K562 (cell line): ENCODE measurements around the gene VILL. TPM values are rescaled to one million over a fixed set of nuclear protein-coding genes. Genes with fewer than 3 reads are reported as not detected.
A peak's percentile ranks its signal among the peaks of the same experiment; 100 is the strongest.

ENCODE experiments used
- ETV5 ChIP-seq: sonication (generic); formaldehyde crosslinking; IDR thresholded peaks from 2 replicates; pipeline ENCODE4 v1.4.0; 2020; ENCODE audit warnings: low read depth, mild to moderate bottlenecking, missing genetic modification reagents
- FOXK1 ChIP-seq: sonication (generic); formaldehyde crosslinking; IDR thresholded peaks from 2 replicates; pipeline ENCODE4 v1.8.0; 2022; ENCODE audit warnings: missing genetic modification reagents, mild to moderate bottlenecking, borderline replicate concordance
- JUN ChIP-seq, 2 experiments: sonication (generic) in 1 of 2; formaldehyde crosslinking in 1 of 2; IDR thresholded peaks; 2 replicates each; pipeline versions ENCODE4 v1.6.1 to v1.8.0; 2012 to 2022; ENCODE audit warnings: borderline replicate concordance in 2 of 2, mild to moderate bottlenecking in 2 of 2, improper control_type of control experiment in 1 of 2, low read depth in 1 of 2, low read length in 1 of 2, missing genetic modification reagents in 1 of 2
- RBM39 ChIP-seq: fragments of 200-400 bp; formaldehyde crosslinking; optimal IDR thresholded peaks from 2 replicates; pipeline ENCODE3; 2018; ENCODE audit warnings: low read depth, low read length
- SMAD4 ChIP-seq: fragments of 250-450 bp; sonication (Bioruptor Pico); conservative IDR thresholded peaks from 2 replicates; pipeline ENCODE4 v1.8.0; 2021; ENCODE audit warnings: inconsistent platforms, mild to moderate bottlenecking, moderate library complexity
- SMARCB1 ChIP-seq: IDR thresholded peaks from 2 replicates; pipeline ENCODE4 v1.6.1; 2011; ENCODE audit warnings: improper control_type of control experiment, low read depth; ENCODE audit not compliant: insufficient read length
- SNRNP70 ChIP-seq: fragments of 200-400 bp; formaldehyde crosslinking; optimal IDR thresholded peaks from 2 replicates; pipeline ENCODE3; 2017; ENCODE audit warnings: low read depth, low read length
- TBL1XR1 ChIP-seq, 2 experiments: IDR thresholded peaks; 2 replicates each; pipeline ENCODE4 v1.6.1; 2012; ENCODE audit warnings: improper control_type of control experiment in 2 of 2, low read length in 2 of 2, mild to moderate bottlenecking in 1 of 2
- ZEB2 ChIP-seq: fragments of 450-650 bp; IDR thresholded peaks from 2 replicates; pipeline ENCODE4 v1.6.1; 2016
- ZNF133 ChIP-seq: fragments of 250-450 bp; sonication (Bioruptor Pico); IDR thresholded peaks from 2 replicates; pipeline ENCODE4 v1.4.0; 2020; ENCODE audit warnings: mild to moderate bottlenecking
- ZNF239 ChIP-seq: fragments of 250-450 bp; sonication (Bioruptor Pico); IDR thresholded peaks from 2 replicates; pipeline ENCODE4 v1.4.0; 2020; ENCODE audit warnings: mild to moderate bottlenecking
- ZNF263 ChIP-seq: sonication (generic); formaldehyde crosslinking; IDR thresholded peaks from 2 replicates; pipeline ENCODE4 v1.8.0; 2022; ENCODE audit warnings: mild to moderate bottlenecking, missing genetic modification reagents, borderline replicate concordance
- polyA plus RNA-seq, 8 experiments: library from polyadenylated mRNA; depleted of rRNA in 4 of 8; stranded (reverse) in 5 of 8; unstranded in 3 of 8; fragments of >200 nt; fragmentation: Nextera tagmentation in 2 of 8; fragmentation: Illumina TruSeq in 1 of 8; extraction: Ambion mirVana in 2 of 8; extraction: Trizol in 1 of 8; gene quantifications; 2 replicates each; pipeline versions ENCODE4 v1.2.1 to v1.2.3, GENCODE V29; 2011 to 2014; ENCODE audit warnings: inconsistent platforms in 1 of 8, missing spikeins in 1 of 8
- total RNA-seq, 7 experiments: library from RNA; depleted of rRNA in 6 of 7; stranded (reverse); fragments of >200 nt in 6 of 7; fragmentation: Illumina TruSeq in 2 of 7; extraction: Trizol in 2 of 7; gene quantifications; 2 replicates each; pipeline versions ENCODE4 v1.2.1 to v1.2.3, GENCODE V29; 2011 to 2021; ENCODE audit warnings: low replicate concordance in 1 of 7
- TF ChIP-seq, protein P1 (sequence below), 2 experiments: IDR thresholded peaks in 1 of 2; conservative IDR thresholded peaks in 1 of 2; 2 replicates each; pipeline ENCODE4 v1.6.1; 2016; ENCODE audit warnings: low read depth in 2 of 2, mild to moderate bottlenecking in 1 of 2, missing compliant biosample characterization in 1 of 2, missing genetic modification characterization in 1 of 2, moderate library complexity in 1 of 2
- TF ChIP-seq, protein P2 (sequence below): fragments of 450-650 bp; conservative IDR thresholded peaks from 2 replicates; pipeline ENCODE4 v1.6.1; 2016; ENCODE audit warnings: missing genetic modification characterization, low read depth, mild to moderate bottlenecking, control low read depth, missing compliant biosample characterization
- TF ChIP-seq, protein P3 (sequence below): fragments of 450-650 bp; IDR thresholded peaks from 2 replicates; pipeline ENCODE4 v1.6.1; 2018; ENCODE audit warnings: mild to moderate bottlenecking, low read depth; ENCODE audit not compliant: partially characterized antibody
- TF ChIP-seq, protein P4 (sequence below): conservative IDR thresholded peaks from 2 replicates; pipeline ENCODE4 v1.6.1; 2011; ENCODE audit warnings: low read depth, mild to moderate bottlenecking, low read length; ENCODE audit not compliant: control insufficient read depth

The VILL gene
- total and polyA plus RNA-seq, 9 of the 15 experiments (the other 6 are each of a cell fraction or from before 2014, with no cell fraction given) = 0.11 to 16.0 (median 8.8) TPM

DNA sequence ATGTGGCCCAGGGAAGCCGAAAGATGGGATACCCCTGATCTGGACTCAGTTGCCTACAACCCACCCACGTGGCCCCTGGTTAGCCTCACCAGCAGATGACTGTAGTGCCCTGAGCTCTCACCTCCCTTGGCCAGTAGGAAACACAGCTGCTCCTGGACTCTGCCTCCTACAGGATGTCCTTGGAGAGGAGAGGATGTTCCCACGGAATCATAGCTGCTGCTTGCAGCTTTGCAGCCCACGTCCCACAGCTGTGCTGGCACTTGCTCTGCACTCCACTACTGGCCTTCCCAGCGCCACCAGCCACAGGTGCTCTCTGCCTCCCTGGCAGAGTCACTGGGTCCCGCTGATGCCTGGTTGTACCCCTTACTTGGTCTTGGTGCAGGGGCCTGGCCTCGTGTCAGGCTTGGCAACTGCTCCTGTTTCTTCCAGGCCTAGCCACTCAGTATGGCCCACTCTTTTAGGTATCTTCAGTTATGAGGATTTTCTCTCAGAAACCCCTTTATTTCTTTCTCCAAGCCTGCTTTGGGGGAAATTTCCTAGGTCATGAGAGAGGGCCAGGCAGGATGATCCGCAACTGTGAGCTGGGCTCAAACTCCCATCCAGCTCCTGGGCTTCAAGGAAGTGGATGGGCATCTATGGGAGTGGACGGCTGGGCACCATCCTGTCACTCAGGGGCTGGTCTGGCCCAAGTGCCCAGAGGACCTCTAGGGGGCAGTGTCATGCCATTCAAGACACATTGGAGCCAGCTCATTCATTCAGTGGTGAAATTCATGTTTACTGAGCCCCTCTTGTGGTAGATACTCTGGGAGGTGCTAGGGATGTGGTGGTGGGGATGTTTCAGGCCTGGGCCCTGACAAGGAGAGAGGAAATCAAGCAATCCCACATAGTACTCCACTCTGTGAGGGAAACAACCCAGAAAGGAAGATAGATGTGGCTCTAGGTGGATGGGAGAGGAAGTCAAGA is 16.2 kb upstream of the VILL start (continued):
- no peak for TF ChIP-seq SNRNP70
- no peak for TF ChIP-seq SMARCB1
- TF ChIP-seq, protein P1, sequence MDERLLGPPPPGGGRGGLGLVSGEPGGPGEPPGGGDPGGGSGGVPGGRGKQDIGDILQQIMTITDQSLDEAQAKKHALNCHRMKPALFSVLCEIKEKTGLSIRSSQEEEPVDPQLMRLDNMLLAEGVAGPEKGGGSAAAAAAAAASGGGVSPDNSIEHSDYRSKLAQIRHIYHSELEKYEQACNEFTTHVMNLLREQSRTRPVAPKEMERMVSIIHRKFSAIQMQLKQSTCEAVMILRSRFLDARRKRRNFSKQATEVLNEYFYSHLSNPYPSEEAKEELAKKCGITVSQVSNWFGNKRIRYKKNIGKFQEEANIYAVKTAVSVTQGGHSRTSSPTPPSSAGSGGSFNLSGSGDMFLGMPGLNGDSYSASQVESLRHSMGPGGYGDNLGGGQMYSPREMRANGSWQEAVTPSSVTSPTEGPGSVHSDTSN (CRISPR knock-in tag; IDR thresholded peaks at IDR 0.05; ENCODE audit: low read depth) = peak; percentile 42; the same call in 1 of the 2 replicates
- TF ChIP-seq, protein P1 (tag; conservative IDR thresholded peaks at IDR 0.05; ENCODE audit: low read depth) = peak; percentile 74
- TF ChIP-seq ZEB2 = no peak
- no peak for TF ChIP-seq RBM39
- TF ChIP-seq ZNF133 (CRISPR knock-in tag) = no peak
- no peak for TF ChIP-seq ETV5 (CRISPR knock-in tag)
- no peak for TF ChIP-seq ZNF239 (CRISPR knock-in tag)
- 0 out of 4 replicates have a peak, but pooled peaks of 1 of the 2 experiments have one; percentile 16 for TF ChIP-seq TBL1XR1 (IDR thresholded peaks at IDR 0.05; ENCODE audit: low read length in 2 of 2)
- TF ChIP-seq, protein P2, sequence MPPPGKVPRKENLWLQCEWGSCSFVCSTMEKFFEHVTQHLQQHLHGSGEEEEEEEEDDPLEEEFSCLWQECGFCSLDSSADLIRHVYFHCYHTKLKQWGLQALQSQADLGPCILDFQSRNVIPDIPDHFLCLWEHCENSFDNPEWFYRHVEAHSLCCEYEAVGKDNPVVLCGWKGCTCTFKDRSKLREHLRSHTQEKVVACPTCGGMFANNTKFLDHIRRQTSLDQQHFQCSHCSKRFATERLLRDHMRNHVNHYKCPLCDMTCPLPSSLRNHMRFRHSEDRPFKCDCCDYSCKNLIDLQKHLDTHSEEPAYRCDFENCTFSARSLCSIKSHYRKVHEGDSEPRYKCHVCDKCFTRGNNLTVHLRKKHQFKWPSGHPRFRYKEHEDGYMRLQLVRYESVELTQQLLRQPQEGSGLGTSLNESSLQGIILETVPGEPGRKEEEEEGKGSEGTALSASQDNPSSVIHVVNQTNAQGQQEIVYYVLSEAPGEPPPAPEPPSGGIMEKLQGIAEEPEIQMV (tag) = no peak
- TF ChIP-seq SMAD4 = 0 out of 2 replicates have a peak, but pooled peaks have one; percentile 28
- TF ChIP-seq ZNF263 (CRISPR knock-in tag) = no peak
- TF ChIP-seq JUN (IDR thresholded peaks at IDR 0.05; ENCODE audit: borderline replicate concordance, low read depth, low read length) = 0 out of 2 replicates have a peak, but pooled peaks have one; percentile 37
- no peak for TF ChIP-seq JUN (CRISPR knock-in tag; IDR thresholded peaks at IDR 0.05; ENCODE audit: borderline replicate concordance)
- TF ChIP-seq, protein P3, sequence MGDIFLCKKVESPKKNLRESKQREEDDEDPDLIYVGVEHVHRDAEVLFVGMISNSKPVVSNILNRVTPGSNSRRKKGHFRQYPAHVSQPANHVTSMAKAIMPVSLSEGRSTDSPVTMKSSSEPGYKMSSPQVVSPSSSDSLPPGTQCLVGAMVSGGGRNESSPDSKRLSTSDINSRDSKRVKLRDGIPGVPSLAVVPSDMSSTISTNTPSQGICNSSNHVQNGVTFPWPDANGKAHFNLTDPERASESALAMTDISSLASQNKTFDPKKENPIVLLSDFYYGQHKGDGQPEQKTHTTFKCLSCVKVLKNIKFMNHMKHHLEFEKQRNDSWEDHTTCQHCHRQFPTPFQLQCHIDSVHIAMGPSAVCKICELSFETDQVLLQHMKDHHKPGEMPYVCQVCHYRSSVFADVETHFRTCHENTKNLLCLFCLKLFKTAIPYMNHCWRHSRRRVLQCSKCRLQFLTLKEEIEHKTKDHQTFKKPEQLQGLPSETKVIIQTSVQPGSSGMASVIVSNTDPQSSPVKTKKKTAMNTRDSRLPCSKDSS = no peak
- TF ChIP-seq, protein P4, sequence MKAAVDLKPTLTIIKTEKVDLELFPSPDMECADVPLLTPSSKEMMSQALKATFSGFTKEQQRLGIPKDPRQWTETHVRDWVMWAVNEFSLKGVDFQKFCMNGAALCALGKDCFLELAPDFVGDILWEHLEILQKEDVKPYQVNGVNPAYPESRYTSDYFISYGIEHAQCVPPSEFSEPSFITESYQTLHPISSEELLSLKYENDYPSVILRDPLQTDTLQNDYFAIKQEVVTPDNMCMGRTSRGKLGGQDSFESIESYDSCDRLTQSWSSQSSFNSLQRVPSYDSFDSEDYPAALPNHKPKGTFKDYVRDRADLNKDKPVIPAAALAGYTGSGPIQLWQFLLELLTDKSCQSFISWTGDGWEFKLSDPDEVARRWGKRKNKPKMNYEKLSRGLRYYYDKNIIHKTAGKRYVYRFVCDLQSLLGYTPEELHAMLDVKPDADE = no peak
- 0 out of 2 replicates have a peak, but pooled peaks have one; percentile 70 for TF ChIP-seq FOXK1 (CRISPR knock-in tag)
